ENCODE measurements around the gene PLK3. TPM values are rescaled to one million over a fixed set of nuclear protein-coding genes. Genes with fewer than 3 reads are reported as not detected.

PLK3 gene
- total RNA-seq, 6 experiments from 2014 or later, result 1.8 to 5.3 (median 3.6) TPM

GRCh38 chr1:44786841-44787426 lies 13.2 kb upstream of the PLK3 start:
- WGBS (ENCODE audit: insufficient coverage, low coverage, low lambda C conversion rate, missing lambda C conversion rate), result 58% methylated on average over 7 of the region's 9 CpGs
- Histone ChIP-seq H3K36me3 (no peaks in the 10 kb centered on the region), H3K27me3 (no peaks in the 10 kb centered on the region), H3K27ac (no peak overlapping the region), H3K4me1 (peaks cover 0 to 20% (median 0%) of the 10 kb centered on the region in 4 donors), H3K4me3 (no peak overlapping the region), H3K9me3 (no peaks in the 10 kb centered on the region)
- no peak for DNase-seq
- intact Hi-C loops (cut with DNase I), result loop anchor here in 1 of 2 donors (10.0 kb wide), 1 partner anchor 48 kb away; no protein-coding TSS in a partner anchor
- TF ChIP-seq CTCF (IDR thresholded peaks at IDR 0.05), result no peak
- no peak for TF ChIP-seq POLR2A (IDR thresholded peaks at IDR 0.05)
- no peak for ATAC-seq

GRCh38 chr1:44787506-44787905 lies 12.7 kb upstream of the PLK3 start:
- Histone ChIP-seq H3K4me3 (no peak overlapping the region), H3K27ac (no peak overlapping the region), H3K27me3 (no peaks in the 10 kb centered on the region), H3K4me1 (peaks cover 0 to 20% (median 0%) of the 10 kb centered on the region in 4 donors), H3K36me3 (no peaks in the 10 kb centered on the region), H3K9me3 (no peaks in the 10 kb centered on the region)
- ATAC-seq, result no peak
- intact Hi-C loops (cut with DNase I), result loop anchor here in 1 of 2 donors (10.0 kb wide), 1 partner anchor 47 kb away; no protein-coding TSS in a partner anchor
- no peak for DNase-seq
- no CpG with 5 or more reads among the region's 10 CpGs for WGBS (ENCODE audit: insufficient coverage, low coverage, low lambda C conversion rate, missing lambda C conversion rate)
- TF ChIP-seq POLR2A (IDR thresholded peaks at IDR 0.05) (no peak), CTCF (IDR thresholded peaks at IDR 0.05) (no peak)

- WGBS (ENCODE audit: insufficient coverage, low coverage, low lambda C conversion rate, missing lambda C conversion rate), result 60% methylated on average over 1 of the region's 9 CpGs
- no peaks in the 10 kb centered on the region for H3K36me3 ChIP-seq
- ATAC-seq, result no peak
- intact Hi-C loops (cut with DNase I), result loop anchor here in 1 of 2 donors (10.0 kb wide), 1 partner anchor 47 kb away; no protein-coding TSS in a partner anchor
- no peak for DNase-seq
- no peaks in the 10 kb centered on the region for H3K27me3 ChIP-seq
- H3K4me3 ChIP-seq, result no peak within 1 kb of the TSS
- TF ChIP-seq POLR2A (IDR thresholded peaks at IDR 0.05) (no peak), CTCF (IDR thresholded peaks at IDR 0.05) (no peak)
- H3K4me1 ChIP-seq, result peaks cover 0 to 20% (median 0%) of the 10 kb centered on the region in 4 donors
- H3K27ac ChIP-seq, result no peak within 1 kb of the TSS
- H3K9me3 ChIP-seq, result no peaks in the 10 kb centered on the region
Observed at GRCh38 chr1:44788120-44788860, 11.9 kb upstream of the PLK3 start, which contains the start of gene BEST4. Gene BEST4 (minus strand): TSS chr1:44788170. CDS start chr1:44787705, 465 bp downstream.

- no peak overlapping the region for H3K27ac ChIP-seq
- TF ChIP-seq POLR2A (IDR thresholded peaks at IDR 0.05) (no peak), CTCF (IDR thresholded peaks at IDR 0.05) (no peak)
- peaks cover 0 to 4% (median 0%) of the 10 kb centered on the region in 4 donors for H3K4me1 ChIP-seq
- no peaks in the 10 kb centered on the region for H3K27me3 ChIP-seq
- intact Hi-C loops (cut with DNase I), result loop anchor here in 1 of 2 donors (5.0 kb wide), 1 partner anchor 36 kb away; no protein-coding TSS in a partner anchor
- no peak overlapping the region for H3K4me3 ChIP-seq
- no peak for ATAC-seq
- WGBS (ENCODE audit: insufficient coverage, low coverage, low lambda C conversion rate, missing lambda C conversion rate), result 66% methylated on average over 3 of the region's 7 CpGs
- DNase-seq, result no peak
- H3K36me3 ChIP-seq, result no peaks in the 10 kb centered on the region
- H3K9me3 ChIP-seq, result no peaks in the 10 kb centered on the region
Observed at GRCh38 chr1:44790968-44791801, 9.0 kb upstream of the PLK3 start.

Data from right lobe of liver (tissue), 6 donors.